ENCODE data around the gene DRAXIN.

DNA sequence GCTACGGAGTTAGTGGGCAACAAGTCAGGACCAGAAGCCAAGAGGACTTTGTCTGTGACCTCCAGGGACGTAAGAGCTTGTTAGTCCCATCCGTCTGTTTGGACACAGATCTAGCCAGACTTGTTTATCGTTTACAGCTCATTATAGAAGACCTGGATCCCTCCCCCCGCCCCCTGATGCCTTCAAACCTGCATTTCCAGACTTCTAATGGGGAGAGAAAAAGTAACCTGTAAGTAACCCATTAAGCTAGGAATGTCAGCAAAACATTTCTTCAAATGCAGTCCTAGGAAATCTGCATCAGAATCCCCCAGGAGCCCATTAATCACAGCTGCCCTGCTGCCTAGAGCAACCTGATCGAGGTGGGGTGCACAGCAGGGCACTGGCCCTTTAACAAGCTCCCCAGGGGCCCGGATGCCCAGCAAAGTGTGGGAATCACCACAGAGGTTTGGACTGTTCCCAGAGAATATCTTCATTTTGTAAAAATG lies 9.2 kb upstream of the DRAXIN start:
- TF ChIP-seq POLR2AphosphoS5 (IDR thresholded peaks at IDR 0.05; ENCODE audit: borderline replicate concordance, low read depth, low read length) (no peak), EZH2 (IDR thresholded peaks at IDR 0.05) (no peak)

Data from SK-N-MC (cell line).